Esophagus muscularis mucosa (tissue), 3 donors: ENCODE data around the gene LIMK1.

Experiments used
- CTCF ChIP-seq, 3 experiments: fragments of 200-600 bp in 2 of 3; fragments of 450-650 bp in 1 of 3; sonication (generic) in 2 of 3; IDR thresholded peaks; one replicate each; pipeline ENCODE4 v1.5.1; 2017 to 2019; ENCODE audit warnings: antibody characterized with exemption in 3 of 3, mild to moderate bottlenecking in 2 of 3, moderate library complexity in 1 of 3
- POLR2AphosphoS5 ChIP-seq, 2 donors: sonication (generic); formaldehyde crosslinking; IDR thresholded peaks; one replicate each; pipeline ENCODE4 v1.6.1; 2017; ENCODE audit warnings: antibody characterized with exemption in 2 of 2

- TF ChIP-seq CTCF (IDR thresholded peaks at IDR 0.05), result no peak
- TF ChIP-seq POLR2AphosphoS5 (IDR thresholded peaks at IDR 0.05), result no peak
These were observed 42.7 kb downstream of the LIMK1 start for GRCh38 chr7:74126220-74126880.
